Endometrial microvascular endothelial cells (primary cell): ENCODE results near the gene EDNRB. TPM values are rescaled to one million over a fixed set of nuclear protein-coding genes. Genes with fewer than 3 reads are reported as not detected.
"Not testable (repeated sequence)": the region's sequence is repeated elsewhere in the genome, so short reads cannot be mapped to it uniquely, and the experiment has no call there.

Experiments used
- in situ Hi-C: cut with HindIII; loops from 2 replicates; pipeline ENCODE4 v1.10.0; 2017; ENCODE audit warnings: low sequenced_read_pairs, low pct_unique_long_range_greater_than_20kb; ENCODE audit errors: inconsistent ontology term
- total RNA-seq: library from RNA; depleted of rRNA; stranded (reverse); fragments of >200 nt; gene quantifications from one replicate; pipeline ENCODE4 v1.2.3, GENCODE V29; 2015; ENCODE audit errors: inconsistent ontology term

Gene EDNRB
- 0.19 TPM for total RNA-seq

- in situ Hi-C loops = no loop called here
These were observed at the start of gene EDNRB for GRCh38 chr13:77918391-77919245. Gene EDNRB, minus strand, starts transcription at chr13:77918831. Its CDS starts 258 bp downstream, at chr13:77918573.

- in situ Hi-C loops = no loop called here
These were observed 48.0 kb upstream of the EDNRB start for GRCh38 chr13:77966671-77967070.

- in situ Hi-C loops = no loop called here
These were observed 34.1 kb upstream of the EDNRB start for GRCh38 chr13:77952737-77953136.

- in situ Hi-C loops = no loop called here
These were observed 33.6 kb upstream of the EDNRB start for GRCh38 chr13:77952276-77952675.

GRCh38 chr13:77946522-77946921 is 27.9 kb upstream of the EDNRB start:
- in situ Hi-C loops = no loop called here

- in situ Hi-C loops = not testable (repeated sequence)
These were observed 16.4 kb upstream of the EDNRB start for GRCh38 chr13:77935063-77935462.

- in situ Hi-C loops = no loop called here
These were observed 11.8 kb upstream of the EDNRB start for GRCh38 chr13:77930430-77930829.

GRCh38 chr13:77928909-77929308 is 10.3 kb upstream of the EDNRB start:
- in situ Hi-C loops = no loop called here

GRCh38 chr13:77925616-77926015 is 7.0 kb upstream of the EDNRB start:
- in situ Hi-C loops = no loop called here

GRCh38 chr13:77919921-77920294 is 1.3 kb upstream of the EDNRB start:
- in situ Hi-C loops = no loop called here

GRCh38 chr13:77919246-77919920 is 752 bp upstream of the EDNRB start:
- in situ Hi-C loops = no loop called here

GRCh38 chr13:77916488-77916887 is 2.1 kb downstream of the EDNRB start:
- in situ Hi-C loops = no loop called here

- in situ Hi-C loops = no loop called here
These were observed 2.9 kb downstream of the EDNRB start for GRCh38 chr13:77915686-77916085.

GRCh38 chr13:77913003-77913402 is 5.6 kb downstream of the EDNRB start:
- in situ Hi-C loops = no loop called here

GRCh38 chr13:77911751-77912150 is 6.9 kb downstream of the EDNRB start:
- in situ Hi-C loops = no loop called here

- in situ Hi-C loops = no loop called here
These were observed 8.8 kb downstream of the EDNRB start for GRCh38 chr13:77909827-77910226.

- in situ Hi-C loops = no loop called here
These were observed 10.1 kb downstream of the EDNRB start for GRCh38 chr13:77908531-77908930.

GRCh38 chr13:77907666-77908341 is 10.8 kb downstream of the EDNRB start:
- in situ Hi-C loops = no loop called here

- in situ Hi-C loops = no loop called here
These were observed 14.6 kb downstream of the EDNRB start for GRCh38 chr13:77904031-77904430.

GRCh38 chr13:77903435-77903834 is 15.2 kb downstream of the EDNRB start:
- in situ Hi-C loops = no loop called here
